Measurements from ENCODE around the gene OR4E2. TPM values are rescaled to one million over a fixed set of nuclear protein-coding genes. Genes with fewer than 3 reads are reported as not detected.
"Not testable (repeated sequence)": the region's sequence is repeated elsewhere in the genome, so short reads cannot be mapped to it uniquely, and the experiment has no call there.

The OR4E2 gene
- total RNA-seq, 1 donor from 2014 or later = not detected

DNA sequence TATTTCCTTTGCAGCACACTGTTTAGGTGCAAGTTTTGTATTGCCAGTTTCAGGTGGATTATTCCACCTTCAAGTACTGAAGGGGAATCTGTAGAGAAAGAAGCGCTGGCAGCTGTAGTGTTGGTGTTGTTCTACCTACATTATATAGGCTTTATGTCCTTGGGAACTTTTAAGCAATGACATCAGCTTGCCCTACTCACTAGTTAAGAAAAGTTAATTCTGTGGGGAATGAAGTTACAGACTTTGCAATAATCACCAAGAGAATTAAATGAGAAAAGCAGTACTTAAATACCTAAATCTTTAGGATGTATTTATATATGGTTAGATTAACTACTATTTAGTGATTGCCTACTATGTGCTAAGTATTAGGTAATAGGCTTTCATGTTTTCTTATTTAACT lies 20.1 kb downstream of the OR4E2 start, which contains the start of gene OR4E1:
OR4E1 (minus strand) TSS at position 101 of the 400 bp plus-strand sequence. CDS start 2,883 bp downstream, outside the sequence.
- intact Hi-C loops (cut with DNase I) = no loop called here
- Histone ChIP-seq H3K9me3 (no peaks in the 10 kb centered on the region), H3K27ac (no peak within 1 kb of the TSS), H3K27me3 (no peaks in the 10 kb centered on the region), H3K4me1 (no peaks in the 10 kb centered on the region), H3K4me3 (no peak within 1 kb of the TSS), H3K36me3 (no peaks in the 10 kb centered on the region)
- TF ChIP-seq, protein P1, sequence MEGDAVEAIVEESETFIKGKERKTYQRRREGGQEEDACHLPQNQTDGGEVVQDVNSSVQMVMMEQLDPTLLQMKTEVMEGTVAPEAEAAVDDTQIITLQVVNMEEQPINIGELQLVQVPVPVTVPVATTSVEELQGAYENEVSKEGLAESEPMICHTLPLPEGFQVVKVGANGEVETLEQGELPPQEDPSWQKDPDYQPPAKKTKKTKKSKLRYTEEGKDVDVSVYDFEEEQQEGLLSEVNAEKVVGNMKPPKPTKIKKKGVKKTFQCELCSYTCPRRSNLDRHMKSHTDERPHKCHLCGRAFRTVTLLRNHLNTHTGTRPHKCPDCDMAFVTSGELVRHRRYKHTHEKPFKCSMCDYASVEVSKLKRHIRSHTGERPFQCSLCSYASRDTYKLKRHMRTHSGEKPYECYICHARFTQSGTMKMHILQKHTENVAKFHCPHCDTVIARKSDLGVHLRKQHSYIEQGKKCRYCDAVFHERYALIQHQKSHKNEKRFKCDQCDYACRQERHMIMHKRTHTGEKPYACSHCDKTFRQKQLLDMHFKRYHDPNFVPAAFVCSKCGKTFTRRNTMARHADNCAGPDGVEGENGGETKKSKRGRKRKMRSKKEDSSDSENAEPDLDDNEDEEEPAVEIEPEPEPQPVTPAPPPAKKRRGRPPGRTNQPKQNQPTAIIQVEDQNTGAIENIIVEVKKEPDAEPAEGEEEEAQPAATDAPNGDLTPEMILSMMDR (IDR thresholded peaks at IDR 0.05) = no peak
- DNase-seq (ENCODE audit: low spot score in 2 of 2) = no peak

DNA sequence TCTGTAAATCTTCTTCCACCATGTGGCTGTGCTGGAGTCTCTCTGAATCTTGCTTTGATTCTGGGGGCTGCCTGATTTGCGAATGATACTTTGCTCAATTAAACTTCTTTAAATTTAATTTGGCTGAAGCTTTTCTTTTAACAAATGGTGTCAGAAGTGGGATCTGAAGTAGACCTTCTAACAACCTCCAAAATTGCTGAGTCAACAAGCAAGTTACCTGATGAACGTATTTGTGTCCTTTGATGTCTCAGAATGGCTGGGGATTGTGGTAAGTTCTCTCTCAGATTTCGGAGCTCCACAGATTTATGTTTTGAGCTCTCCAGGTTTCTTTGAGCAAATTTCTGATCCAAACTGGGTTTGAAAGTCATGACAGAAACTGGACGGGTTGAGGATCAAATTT lies 21.9 kb downstream of the OR4E2 start:
- H3K27me3 ChIP-seq = no peaks in the 10 kb centered on the region
- no peak for DNase-seq (ENCODE audit: low spot score in 2 of 2)
- no peaks in the 10 kb centered on the region for H3K36me3 ChIP-seq
- H3K4me1 ChIP-seq = no peaks in the 10 kb centered on the region
- H3K4me3 ChIP-seq = no peak overlapping the region
- H3K9me3 ChIP-seq = no peaks in the 10 kb centered on the region
- TF ChIP-seq, protein P1 (IDR thresholded peaks at IDR 0.05) = no peak
- no peak overlapping the region for H3K27ac ChIP-seq
- intact Hi-C loops (cut with DNase I) = no loop called here

DNA sequence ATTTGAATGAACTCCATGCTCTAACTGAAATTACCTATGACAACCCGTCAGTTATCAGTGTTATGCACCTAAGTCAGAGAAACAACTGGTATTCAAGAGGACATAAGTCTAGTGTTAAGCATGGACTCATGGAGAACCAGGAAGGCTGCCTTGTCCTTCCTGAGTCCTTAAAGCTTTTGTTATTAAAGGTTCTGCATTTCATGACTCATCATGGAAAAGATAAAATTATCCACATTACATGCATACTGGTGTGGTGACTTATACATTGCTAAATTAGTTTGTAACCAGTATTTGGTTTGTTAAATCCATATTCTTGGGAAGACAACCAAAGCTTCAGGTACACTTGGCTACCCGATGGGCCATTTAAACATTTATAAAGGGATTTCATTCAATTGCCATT lies 26.4 kb downstream of the OR4E2 start:
- intact Hi-C loops (cut with DNase I) = no loop called here
- TF ChIP-seq, protein P1 (IDR thresholded peaks at IDR 0.05) = no peak
- H3K27me3 ChIP-seq = no peaks in the 10 kb centered on the region
- no peaks in the 10 kb centered on the region for H3K9me3 ChIP-seq
- DNase-seq (ENCODE audit: low spot score in 2 of 2) = no peak
- H3K27ac ChIP-seq = no peak overlapping the region
- H3K4me1 ChIP-seq = no peaks in the 10 kb centered on the region
- H3K4me3 ChIP-seq = no peak overlapping the region
- no peaks in the 10 kb centered on the region for H3K36me3 ChIP-seq

DNA sequence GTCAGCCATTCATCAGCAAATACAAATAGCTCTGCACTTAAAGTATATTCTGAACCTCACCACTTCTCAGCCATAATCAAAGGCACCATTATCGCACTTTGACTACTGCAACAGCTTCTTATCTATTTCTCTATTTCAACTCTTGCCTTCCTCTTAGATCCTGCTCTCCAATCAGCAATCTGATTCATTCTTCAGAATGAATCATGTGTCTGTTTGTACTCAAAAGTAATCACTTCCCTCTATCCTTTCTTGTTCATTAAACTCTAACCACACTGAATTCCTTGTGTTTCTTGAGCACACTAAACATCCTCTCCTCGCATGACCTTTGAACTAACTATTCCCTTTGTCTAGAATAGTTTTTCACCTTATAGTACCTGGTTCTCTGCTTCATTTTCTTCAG lies 32.8 kb downstream of the OR4E2 start:
- Histone ChIP-seq H3K27me3 (no peaks in the 10 kb centered on the region), H3K36me3 (no peaks in the 10 kb centered on the region), H3K4me1 (no peaks in the 10 kb centered on the region), H3K4me3 (no peak overlapping the region), H3K27ac (no peak overlapping the region), H3K9me3 (no peaks in the 10 kb centered on the region)
- DNase-seq (ENCODE audit: low spot score in 2 of 2) = no peak
- TF ChIP-seq, protein P1 (IDR thresholded peaks at IDR 0.05) = no peak
- intact Hi-C loops (cut with DNase I) = no loop called here

DNA sequence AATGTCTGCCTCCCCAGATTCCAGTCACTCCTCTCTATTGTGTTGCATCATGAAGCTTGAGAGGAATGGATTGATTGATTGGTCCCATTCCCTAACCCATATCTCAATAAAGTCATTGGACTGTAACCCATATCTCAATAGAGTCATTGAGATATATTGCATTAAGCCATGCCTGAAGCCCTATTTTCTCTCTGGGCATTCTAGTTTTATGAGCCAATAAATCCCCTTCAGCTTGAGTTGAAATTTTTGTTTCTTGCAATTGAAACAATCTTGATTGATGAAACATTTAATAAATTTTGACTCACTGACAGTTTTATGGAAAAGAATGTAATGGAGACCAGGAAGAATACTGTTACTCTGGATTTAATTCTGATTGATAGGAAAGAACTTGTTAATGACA lies 40.8 kb downstream of the OR4E2 start:
- Histone ChIP-seq H3K4me1 (no peaks in the 10 kb centered on the region), H3K36me3 (no peaks in the 10 kb centered on the region), H3K27ac (no peak overlapping the region), H3K4me3 (no peak overlapping the region), H3K9me3 (no peaks in the 10 kb centered on the region), H3K27me3 (no peaks in the 10 kb centered on the region)
- no peak for DNase-seq (ENCODE audit: low spot score in 2 of 2)
- intact Hi-C loops (cut with DNase I) = no loop called here
- TF ChIP-seq, protein P1 (IDR thresholded peaks at IDR 0.05) = no peak

DNA sequence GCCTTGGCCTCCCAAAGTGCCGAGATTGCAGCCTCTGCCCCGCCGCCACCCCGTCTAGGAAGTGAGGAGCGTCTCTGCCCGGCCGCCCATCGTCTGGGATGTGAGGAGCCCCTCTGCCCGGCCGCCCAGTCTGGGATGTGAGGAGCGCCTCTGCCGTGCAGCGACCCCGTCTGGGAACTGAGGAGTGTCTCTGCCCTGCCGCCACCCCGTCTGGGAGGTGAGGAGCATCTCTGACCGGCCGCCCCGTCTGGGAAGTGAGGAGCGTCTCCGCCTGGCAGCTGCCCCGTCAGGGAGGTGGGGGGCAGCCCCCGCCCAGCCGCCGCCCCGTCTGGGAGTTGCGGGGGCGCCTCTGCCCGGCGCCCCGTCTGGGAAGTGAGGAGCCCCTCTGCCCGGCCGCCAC lies 44.0 kb downstream of the OR4E2 start:
- H3K4me1 ChIP-seq; H3K9me3 ChIP-seq; DNase-seq (ENCODE audit: low spot score in 2 of 2); intact Hi-C loops (cut with DNase I); H3K27me3 ChIP-seq; H3K27ac ChIP-seq; H3K36me3 ChIP-seq; H3K4me3 ChIP-seq: not testable (repeated sequence)

DNA sequence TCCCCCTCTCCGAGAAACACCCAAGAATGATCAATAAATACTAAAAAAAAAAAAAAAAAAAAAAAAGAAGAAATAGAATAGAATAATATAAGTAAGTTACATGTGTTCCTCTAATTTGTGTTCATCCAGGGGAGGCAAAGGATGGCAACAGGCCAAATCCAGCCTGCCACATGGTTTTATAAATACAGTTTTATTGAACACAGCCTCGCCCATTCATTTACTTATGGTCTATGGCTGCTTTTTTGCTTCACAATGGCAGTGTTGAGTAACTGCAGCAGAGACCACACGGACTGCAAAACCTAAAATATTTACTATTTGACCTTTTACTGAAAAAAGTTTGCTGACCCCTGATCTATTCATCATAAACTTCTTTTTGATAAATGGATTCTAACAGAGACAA lies 44.9 kb downstream of the OR4E2 start:
- intact Hi-C loops (cut with DNase I); H3K36me3 ChIP-seq; H3K27ac ChIP-seq; H3K9me3 ChIP-seq; H3K4me3 ChIP-seq; H3K4me1 ChIP-seq; H3K27me3 ChIP-seq; DNase-seq (ENCODE audit: low spot score in 2 of 2): not testable (repeated sequence)

All from ascending aorta (tissue), 2 donors.